Dermis microvascular lymphatic vessel endothelial cell (primary cell): ENCODE results near the gene ZMYM5. TPM values are rescaled to one million over a fixed set of nuclear protein-coding genes. Genes with fewer than 3 reads are reported as not detected.
A peak's percentile ranks its signal among the peaks of the same experiment; 100 is the strongest.
"Not testable (repeated sequence)": the region's sequence is repeated elsewhere in the genome, so short reads cannot be mapped to it uniquely, and the experiment has no call there.

Source experiments
- DNase-seq, 2 donors: peaks; one replicate each; pipeline versions ENCODE4 v3.0.0 to v3.0.0-alpha.2; 2010; ENCODE audit warnings: low read depth in 2 of 2
- total RNA-seq: library from RNA; depleted of rRNA; stranded (reverse); fragments of >200 nt; gene quantifications from 2 replicates; pipeline ENCODE4 v1.2.1, GENCODE V29; 2014

ZMYM5 gene
- total RNA-seq, 1 donor from 2014 or later, result 8.6 TPM

DNA sequence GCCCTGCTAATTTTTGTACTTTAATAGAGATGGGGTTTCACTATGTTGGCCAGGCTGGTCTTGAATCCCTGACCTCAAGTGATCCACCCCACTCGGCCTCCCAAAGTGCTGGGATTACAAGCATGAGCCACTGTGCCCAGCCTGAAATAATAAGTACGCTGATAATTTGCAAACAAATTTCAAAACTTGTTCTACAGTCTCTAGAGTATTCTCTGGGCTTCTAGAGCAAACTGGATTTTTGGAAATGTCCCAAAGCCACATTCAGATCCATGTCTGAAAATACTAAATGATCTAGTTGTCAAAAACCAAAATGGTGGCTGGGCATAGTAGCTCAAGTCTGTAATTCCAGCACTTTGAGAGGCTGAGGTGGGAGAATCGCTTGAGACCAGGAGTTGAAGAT lies 40.8 kb downstream of the ZMYM5 start:
- DNase-seq, result no peak

DNA sequence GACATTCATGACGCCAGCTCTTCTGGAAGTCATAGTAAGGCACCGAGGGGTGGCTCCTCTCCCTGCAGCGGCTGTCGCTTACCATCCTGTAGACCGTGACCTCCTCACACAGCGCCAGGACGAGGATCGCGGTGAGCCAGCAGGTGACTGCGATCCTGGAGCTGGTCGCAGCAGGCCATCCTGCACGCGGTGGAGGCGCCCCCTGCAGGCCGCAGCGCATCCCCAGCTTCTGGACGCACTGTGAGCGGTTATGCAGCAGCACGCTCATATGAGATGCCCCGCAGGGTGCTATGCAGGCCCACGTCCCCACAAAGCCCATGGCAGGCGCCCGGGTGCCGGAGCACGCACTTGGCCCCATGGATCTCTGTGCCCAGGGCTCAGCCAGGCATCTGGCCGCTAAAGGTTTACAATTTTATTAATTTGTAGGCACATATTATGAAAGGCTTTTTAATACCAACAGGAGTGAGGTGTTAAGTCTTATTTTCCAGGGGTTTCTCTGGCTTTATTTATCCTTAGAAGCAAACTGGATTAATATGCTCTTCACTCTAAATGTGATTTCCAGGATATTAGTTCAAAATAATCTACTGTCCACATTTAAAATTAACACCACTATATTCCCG lies 45.1 kb downstream of the ZMYM5 start:
- DNase-seq, result peak; percentile 2 to 68

DNA sequence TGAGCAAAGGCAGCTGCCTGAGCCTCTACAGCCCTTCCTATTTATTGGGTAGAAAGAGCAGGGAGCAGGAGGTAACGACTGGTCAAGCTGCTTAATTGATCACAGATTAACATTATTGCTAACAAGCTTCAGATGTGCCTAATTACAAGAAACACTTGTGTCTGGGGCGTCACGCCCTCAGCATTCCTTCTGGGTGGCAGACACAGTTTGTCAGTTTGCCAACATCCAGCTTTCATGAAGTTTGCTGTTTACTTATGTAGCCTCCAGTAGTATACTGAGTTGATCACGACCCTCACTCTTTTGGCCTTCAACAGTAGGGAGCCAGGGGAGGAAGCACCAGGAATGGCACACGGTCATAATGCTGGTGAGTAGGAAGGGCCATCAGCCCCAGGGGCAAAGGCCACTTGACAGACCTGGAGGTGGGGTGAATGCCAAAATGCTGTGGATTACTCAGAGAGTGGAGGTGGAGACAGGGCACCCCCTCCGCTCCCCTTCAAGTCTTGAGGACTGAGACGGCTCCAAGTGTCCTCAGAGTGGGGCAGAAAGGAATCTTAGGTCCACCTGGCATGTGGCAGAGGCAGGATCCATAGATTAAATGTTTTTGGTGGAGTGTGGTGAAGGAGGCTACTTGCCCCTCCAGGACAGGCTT lies 45.8 kb downstream of the ZMYM5 start:
- no peak for DNase-seq

DNA sequence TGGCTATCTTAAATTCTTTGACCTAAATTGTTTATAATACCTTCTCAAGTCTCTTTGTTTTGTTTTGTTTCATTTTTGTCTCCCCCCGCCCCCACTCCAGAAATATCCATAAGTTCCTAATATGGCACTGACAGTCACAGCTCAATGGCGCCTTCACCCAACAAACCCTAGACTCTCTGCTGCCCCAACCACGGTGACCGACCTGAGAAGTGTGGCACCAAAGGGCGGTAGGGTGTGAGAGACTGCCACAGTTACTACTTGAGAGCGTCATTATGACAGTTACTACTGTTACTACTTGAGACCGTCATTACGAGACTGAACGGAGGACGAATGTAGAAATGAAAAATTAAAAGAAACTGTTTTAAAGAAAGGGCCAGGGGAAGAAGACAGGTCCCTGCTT lies 46.3 kb downstream of the ZMYM5 start:
- no peak for DNase-seq

DNA sequence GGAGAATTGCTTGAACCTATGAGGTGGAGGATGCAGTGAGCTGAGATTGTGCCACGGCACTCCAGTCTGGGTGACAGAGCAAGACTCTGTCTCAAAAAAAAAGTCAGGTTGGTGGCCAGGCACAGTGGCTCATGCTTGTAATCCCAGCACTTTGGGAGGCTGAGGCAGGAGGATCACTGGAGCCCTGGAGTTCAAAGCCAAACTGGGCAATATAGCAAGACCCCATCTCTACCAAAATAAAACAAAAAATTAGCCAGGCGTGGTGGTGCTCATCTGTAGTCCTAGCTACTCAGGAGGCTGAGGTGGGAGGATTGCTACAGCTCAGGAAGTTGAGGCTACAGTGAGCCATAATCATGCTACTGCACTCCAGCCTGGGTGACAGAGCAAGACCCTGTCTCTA lies 47.6 kb downstream of the ZMYM5 start:
- DNase-seq, result not testable (repeated sequence)

DNA sequence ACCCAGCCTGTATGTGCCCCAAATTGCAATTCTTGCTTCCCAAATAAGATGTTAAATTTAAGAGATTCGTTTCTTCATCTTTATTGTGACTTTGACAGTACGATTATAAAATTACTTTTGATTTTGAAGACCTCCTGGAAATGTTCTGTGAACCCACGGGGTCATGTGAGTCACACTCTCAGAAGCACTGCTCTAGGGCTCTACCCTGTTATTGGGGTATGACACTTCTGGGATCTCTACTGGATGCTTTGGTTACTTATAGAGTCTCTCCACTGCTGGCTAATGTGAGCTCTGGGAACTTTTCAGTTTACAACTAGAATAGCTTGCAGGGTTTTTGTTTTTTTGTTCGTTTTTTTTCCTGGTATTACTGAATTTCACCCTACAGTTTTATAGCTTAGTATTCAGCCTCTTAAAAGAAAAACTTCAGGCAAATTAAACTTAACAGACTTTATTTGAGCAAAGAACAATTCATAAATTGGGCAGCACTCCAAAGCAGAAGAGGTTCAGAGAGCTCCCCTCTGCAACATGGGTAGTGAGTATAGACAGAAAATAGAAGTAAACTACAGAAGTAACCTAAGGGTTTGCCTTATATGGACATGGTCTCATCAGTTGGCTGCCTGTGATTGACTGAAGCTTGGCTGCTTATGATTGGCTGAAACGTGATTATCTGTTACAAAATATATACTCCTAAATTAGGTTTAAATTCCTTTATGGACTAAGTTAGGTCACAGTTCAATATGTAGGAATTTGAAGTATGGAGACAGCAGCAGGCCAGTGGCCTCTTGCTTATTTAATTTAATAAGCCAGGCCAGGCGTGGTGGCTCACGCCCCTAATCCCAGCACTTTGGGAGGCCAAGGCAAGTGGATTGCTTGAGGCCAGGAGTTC lies 52.2 kb downstream of the ZMYM5 start:
- no peak for DNase-seq

DNA sequence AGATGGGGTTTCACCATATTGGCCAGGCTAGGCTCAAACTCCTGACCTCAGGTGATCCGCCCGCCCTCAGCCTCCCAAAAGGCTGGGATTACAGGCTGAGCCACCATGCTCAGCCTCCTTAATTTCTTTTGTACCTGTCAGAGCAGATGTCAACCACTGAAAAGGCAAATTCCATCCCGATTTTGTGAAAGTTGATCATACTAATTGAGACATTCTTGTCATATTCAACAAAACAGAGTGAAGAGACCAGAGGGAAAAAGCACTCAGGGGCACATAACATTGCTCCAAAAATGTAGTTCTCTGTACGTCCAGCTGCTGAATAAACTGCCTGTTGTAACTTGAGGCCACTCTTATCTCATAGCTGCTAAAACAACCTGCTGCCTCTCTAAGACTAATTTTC lies 53.3 kb downstream of the ZMYM5 start:
- no peak for DNase-seq

DNA sequence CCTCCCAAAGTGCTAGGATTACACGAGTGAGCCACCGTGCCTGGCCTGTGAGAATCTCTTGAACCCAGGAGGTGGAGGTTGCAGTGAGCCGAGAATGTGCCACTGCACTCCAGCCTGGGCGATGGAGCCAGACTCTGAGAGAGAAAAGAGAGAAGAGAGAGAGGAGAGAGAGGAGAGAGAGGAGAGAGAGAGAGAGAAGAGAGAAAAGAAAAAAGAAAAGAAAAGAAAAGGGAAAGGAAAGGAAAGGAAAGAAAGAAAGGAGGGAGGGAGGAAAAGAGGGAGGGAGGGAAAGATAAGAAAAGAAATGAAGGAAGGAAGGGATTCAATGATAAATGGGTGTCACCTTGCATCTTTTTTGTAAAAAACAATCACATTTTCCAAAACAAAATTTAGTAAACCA lies 57.7 kb downstream of the ZMYM5 start:
- DNase-seq, result no peak

DNA sequence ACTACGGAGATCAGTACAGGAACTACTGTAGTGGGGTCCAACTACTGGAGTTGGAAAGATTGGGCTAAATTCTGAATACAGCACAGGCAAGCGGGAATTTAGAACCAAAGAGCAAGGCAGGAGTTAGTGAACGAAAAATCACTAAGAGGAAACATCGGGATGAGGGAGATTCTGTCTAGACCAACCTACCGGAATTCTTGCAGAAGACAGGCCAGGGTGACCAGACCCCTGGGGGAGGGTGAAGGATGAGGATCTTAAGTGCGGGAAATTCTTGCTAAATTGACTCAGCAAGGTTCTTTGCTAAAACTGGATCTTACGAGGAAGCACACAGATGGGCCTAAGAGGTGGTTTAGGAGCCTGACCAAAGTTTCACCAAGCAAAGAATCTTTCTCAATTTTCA lies 67.5 kb downstream of the ZMYM5 start:
- DNase-seq, result no peak

DNA sequence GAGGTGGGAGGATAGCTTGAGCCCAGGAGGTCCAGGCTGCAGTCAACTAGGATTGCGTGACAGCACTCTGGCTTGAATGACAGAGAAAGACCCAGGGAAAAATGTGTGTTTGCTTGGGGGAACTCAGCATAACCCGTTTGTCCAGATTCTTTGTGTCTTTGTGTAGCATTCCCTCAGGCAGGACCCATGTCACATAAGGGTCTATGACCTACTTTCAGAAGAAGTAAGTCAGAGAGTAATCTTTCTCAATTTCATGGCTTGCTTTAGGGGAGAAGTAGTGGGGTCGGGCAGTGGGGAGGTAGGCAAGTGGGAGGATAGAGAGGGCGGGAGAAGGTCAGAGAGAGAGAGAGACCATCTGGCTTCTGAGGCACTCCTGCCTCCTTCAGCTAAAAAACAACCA lies 68.8 kb downstream of the ZMYM5 start:
- no peak for DNase-seq

DNA sequence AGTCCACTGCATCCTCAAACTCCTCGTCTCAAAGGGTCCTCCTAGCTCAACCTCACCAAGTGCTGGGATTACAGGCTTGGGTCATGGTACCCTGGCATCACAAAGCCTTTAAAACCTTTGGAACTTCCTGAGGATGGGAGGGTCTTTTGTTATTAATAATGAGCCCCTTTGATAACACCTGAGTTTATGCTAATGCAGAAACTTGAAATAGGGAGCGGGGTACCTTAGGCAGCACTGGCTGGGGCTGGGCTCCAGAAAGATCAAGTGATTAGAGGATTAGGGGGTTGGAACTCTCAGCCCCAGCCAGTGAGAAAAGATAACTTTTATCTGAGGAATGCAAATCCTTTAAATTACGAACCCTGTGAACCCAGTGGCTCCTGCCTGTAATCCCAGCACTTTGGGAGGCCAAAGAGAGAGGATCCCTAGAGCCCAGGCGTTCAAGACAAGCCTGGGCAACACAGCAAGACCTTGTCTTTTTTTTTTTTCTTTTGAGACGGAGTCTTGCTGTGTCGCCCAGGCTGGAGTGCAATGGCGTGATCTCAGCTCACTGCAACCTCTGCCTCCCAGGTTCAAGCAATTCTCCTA lies 71.4 kb downstream of the ZMYM5 start:
- DNase-seq, result no peak

DNA sequence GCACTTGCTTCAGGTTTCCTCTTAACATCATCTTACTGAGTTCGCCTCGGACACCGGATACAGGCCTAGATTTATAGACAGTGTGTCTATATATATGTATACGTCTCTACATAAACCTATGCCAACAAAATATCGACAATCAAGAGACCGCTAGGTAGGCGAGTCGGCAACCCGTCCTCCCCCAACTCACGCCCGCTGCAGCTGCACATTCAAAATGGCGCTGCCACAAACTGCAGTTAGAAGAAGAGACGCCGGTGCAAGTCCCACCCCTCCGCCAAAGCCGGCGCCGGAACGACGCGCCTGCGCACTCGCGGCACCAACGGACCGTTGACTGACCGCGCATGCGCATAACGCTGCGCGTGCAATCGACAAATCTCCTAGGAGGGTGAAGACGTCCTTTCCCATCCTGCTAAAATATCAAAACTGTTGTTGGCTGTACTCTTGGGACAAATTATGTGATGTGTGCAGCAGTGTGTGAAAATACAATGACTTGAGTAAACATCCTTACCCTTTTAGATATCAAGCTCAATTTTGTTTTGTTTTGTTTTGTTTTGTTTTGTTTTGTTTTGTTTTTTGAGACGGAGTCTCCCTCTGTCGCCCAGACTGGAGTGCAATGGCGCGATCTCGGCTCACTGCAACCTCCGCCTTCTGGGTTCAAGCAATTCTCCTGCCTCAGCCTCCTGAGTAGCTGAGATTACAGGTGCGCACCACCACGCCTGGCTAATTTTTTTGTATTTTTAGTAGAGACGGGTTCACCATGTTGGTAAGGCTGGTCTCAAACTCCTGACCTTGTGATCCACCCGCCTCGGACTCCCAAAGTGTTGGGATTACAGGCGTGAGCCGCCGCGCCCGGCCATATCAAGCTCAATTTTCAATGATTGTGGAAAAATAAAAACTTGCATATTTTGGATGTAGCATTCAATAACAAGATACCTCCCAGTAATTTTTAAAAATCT lies 80.4 kb downstream of the ZMYM5 start, which contains the start of gene PSPC1:
TSS of gene PSPC1 (minus strand) at position 219 of the 956 bp plus-strand sequence. CDS start at position 31, 188 bp downstream.
- DNase-seq, result peak; percentile 89 to 95

DNA sequence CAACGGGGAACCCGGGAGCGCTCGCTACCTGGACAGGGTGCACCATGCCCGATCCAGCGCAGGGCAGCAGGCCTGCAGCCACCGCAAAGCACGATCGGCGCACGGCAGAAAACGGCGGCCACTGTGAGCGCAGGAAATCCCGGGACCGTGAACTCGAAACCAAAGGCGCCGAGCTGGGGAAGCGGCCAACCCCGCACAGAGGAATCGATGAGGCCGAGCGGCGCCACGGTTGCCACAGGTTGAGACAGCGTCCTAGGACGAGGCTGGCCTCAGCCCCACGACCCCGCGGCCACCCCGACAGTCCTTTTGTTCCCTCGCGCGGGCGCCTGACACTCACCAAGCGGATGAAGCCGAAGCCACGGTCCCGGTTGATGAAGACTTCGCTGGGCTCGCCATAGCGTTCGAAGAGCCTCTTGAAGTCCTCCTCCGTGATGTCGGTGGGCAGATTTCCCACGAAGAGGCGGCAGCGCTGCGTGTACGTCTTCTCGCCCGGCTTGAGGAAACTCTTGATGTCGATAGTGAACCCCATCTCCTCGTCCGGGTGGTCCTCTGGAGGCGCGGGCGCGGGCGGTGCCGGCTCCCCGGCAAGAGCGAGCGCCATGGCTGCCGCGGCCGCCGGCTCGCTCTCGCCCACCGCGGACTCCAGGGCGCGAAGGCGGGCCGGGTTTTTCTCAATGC lies 81.3 kb downstream of the ZMYM5 start:
- DNase-seq, result peak; percentile 27 to 66

DNA sequence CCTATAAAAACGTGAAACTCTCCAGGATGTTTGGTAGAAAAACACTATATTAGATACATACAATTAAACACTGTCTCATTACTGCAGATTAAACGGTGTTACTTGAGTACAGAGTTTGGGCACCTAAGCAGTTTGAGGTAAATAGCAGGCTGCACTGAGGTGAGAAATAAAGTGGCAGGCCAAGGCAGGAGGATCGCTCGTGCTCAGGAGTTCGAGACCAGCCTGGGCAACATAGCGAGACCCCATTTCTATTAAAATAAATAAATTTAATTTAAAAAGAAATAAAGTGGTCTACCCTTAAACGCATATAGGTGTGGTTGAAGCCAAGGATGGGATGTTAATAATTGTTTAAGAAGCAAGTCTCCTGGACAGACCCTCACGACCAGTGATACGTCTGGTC lies 81.9 kb downstream of the ZMYM5 start:
- DNase-seq, result no peak

DNA sequence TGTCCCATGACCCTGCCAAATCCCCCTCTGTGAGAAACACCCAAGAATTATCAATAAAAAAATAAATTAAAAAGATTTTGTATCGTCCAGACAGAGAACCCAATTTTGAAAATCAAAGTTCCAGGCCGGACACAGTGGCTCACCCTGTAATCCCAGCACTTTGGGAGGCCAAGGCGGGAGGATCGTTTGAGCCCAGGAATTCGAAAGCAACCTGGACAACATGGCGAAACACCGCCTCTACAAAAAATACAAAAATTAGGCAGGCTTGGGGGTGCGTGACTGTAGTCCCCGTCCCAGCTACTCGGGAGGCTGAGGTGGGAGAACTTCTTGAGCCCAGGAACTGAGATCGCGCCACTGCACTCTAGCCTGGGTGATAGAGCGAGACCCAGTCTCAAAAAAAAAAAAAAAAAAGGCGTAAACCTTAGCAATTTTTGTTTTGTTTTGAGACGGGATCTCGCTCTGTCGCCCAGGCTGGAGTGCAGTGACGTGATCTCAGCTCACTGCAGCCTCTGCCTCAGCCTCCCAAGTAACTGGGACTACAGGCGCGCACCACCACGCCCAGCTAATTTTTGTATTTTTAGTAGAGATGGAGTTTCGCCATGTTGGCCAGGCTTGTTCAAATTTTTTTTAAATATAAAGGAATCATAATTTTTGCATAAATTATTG lies 82.6 kb downstream of the ZMYM5 start:
- not testable (repeated sequence) for DNase-seq

Other genes with a start within 250 kb of the ZMYM5 start
- 9.1 and 11.1 TPM in 2 replicates for gene MPHOSPH8, start 230.0 kb downstream of the ZMYM5 start, total RNA-seq
- gene PSPC1, start 80.7 kb downstream of the ZMYM5 start, total RNA-seq, result 50.7 and 58.8 TPM in 2 replicates
- 34.5 and 47.3 TPM in 2 replicates for gene ZMYM2, start 95.1 kb upstream of the ZMYM5 start, total RNA-seq